HUES48 (cell line): ENCODE measurements around the gene DCAF12.

Experiments
- H3K27ac ChIP-seq: one replicate; pipeline ENCODE4 v1.7.0; 2013; ENCODE audit warnings: low read depth, low read length, inconsistent platforms
- H3K27me3 ChIP-seq: 2 replicates; pipeline ENCODE4 v1.6.1; 2013; ENCODE audit warnings: mild to moderate bottlenecking, low read length; ENCODE audit not compliant: control insufficient read depth, insufficient read depth
- H3K36me3 ChIP-seq: 2 replicates; pipeline ENCODE4 v1.6.1; 2013; ENCODE audit warnings: low read length; ENCODE audit not compliant: control insufficient read depth, insufficient read depth
- H3K4me1 ChIP-seq: 2 replicates; pipeline ENCODE4 v1.6.1; 2013; ENCODE audit warnings: mild to moderate bottlenecking, low read length; ENCODE audit not compliant: control insufficient read depth, insufficient read depth
- H3K4me3 ChIP-seq: 2 replicates; pipeline ENCODE4 v1.5.1; 2013; ENCODE audit warnings: mild to moderate bottlenecking, low read depth, low read length
- H3K9ac ChIP-seq: 2 replicates; pipeline ENCODE4 v1.6.1; 2013; ENCODE audit warnings: mild to moderate bottlenecking, low read depth, low read length, moderate library complexity
- H3K9me3 ChIP-seq: 2 replicates; pipeline ENCODE4 v1.6.1; 2013; ENCODE audit warnings: low read length; ENCODE audit not compliant: control insufficient read depth, insufficient read depth

Gene DCAF12

GRCh38 chr9:34124926-34125325 lies 1.6 kb downstream of the DCAF12 start:
- Histone ChIP-seq H3K27me3 (no peaks in the 10 kb centered on the region), H3K9me3 (no peaks in the 10 kb centered on the region), H3K9ac (0 out of 2 replicates have a peak overlapping the region, but pooled peaks have one; percentile 37), H3K27ac (no peak overlapping the region), H3K4me3 (peak overlapping the region; percentile 100), H3K4me1 (peaks cover 17% of the 10 kb centered on the region), H3K36me3 (peaks cover 37% of the 10 kb centered on the region)

GRCh38 chr9:34124099-34124498 lies 2.4 kb downstream of the DCAF12 start:
- Histone ChIP-seq H3K9ac (no peak overlapping the region), H3K27ac (no peak overlapping the region), H3K27me3 (no peaks in the 10 kb centered on the region), H3K9me3 (no peaks in the 10 kb centered on the region), H3K4me1 (peaks cover 17% of the 10 kb centered on the region), H3K36me3 (peaks cover 44% of the 10 kb centered on the region), H3K4me3 (no peak overlapping the region)

- H3K9ac ChIP-seq: no peak overlapping the region
- H3K4me1 ChIP-seq: peaks cover 17% of the 10 kb centered on the region
- H3K9me3 ChIP-seq: no peaks in the 10 kb centered on the region
- H3K4me3 ChIP-seq: no peak overlapping the region
- H3K27ac ChIP-seq: no peak overlapping the region
- no peaks in the 10 kb centered on the region for H3K27me3 ChIP-seq
- H3K36me3 ChIP-seq: peaks cover 48% of the 10 kb centered on the region
Measured at GRCh38 chr9:34123682-34124081, 2.8 kb downstream of the DCAF12 start.

- Histone ChIP-seq H3K4me1 (peaks cover 11% of the 10 kb centered on the region), H3K36me3 (peaks cover 60% of the 10 kb centered on the region)
Measured at GRCh38 chr9:34121996-34122395, 4.5 kb downstream of the DCAF12 start.

GRCh38 chr9:34119713-34120112 lies 6.8 kb downstream of the DCAF12 start:
- H3K27me3 ChIP-seq: no peaks in the 10 kb centered on the region
- H3K4me1 ChIP-seq: peaks cover 3% of the 10 kb centered on the region; the same call in 1 of the 2 replicates
- no peak overlapping the region for H3K27ac ChIP-seq
- peaks cover 73% of the 10 kb centered on the region for H3K36me3 ChIP-seq
- no peak overlapping the region for H3K9ac ChIP-seq
- H3K4me3 ChIP-seq: no peak overlapping the region
- no peaks in the 10 kb centered on the region for H3K9me3 ChIP-seq

More at GRCh38 chr9:34121996-34122395, 4.5 kb downstream of the DCAF12 start:
- Histone ChIP-seq H3K27ac (no peak overlapping the region), H3K9ac (no peak overlapping the region), H3K27me3 (no peaks in the 10 kb centered on the region), H3K9me3 (no peaks in the 10 kb centered on the region), H3K4me3 (no peak overlapping the region)

GRCh38 chr9:34114436-34114835 lies 12.1 kb downstream of the DCAF12 start:
- no peaks in the 10 kb centered on the region for H3K4me1 ChIP-seq
- H3K27ac ChIP-seq: no peak overlapping the region
- H3K36me3 ChIP-seq: peaks cover 53% of the 10 kb centered on the region

GRCh38 chr9:34106110-34106509 lies 20.4 kb downstream of the DCAF12 start:
- H3K9me3 ChIP-seq: no peaks in the 10 kb centered on the region

More at GRCh38 chr9:34114436-34114835, 12.1 kb downstream of the DCAF12 start:
- H3K27me3 ChIP-seq: no peaks in the 10 kb centered on the region
- H3K9ac ChIP-seq: no peak overlapping the region
- no peak overlapping the region for H3K4me3 ChIP-seq
- H3K9me3 ChIP-seq: no peaks in the 10 kb centered on the region

GRCh38 chr9:34102796-34103195 lies 23.7 kb downstream of the DCAF12 start:
- no peak overlapping the region for H3K27ac ChIP-seq
- no peaks in the 10 kb centered on the region for H3K9me3 ChIP-seq
- H3K36me3 ChIP-seq: peaks cover 84% of the 10 kb centered on the region
- no peaks in the 10 kb centered on the region for H3K4me1 ChIP-seq
- H3K27me3 ChIP-seq: no peaks in the 10 kb centered on the region
- no peak overlapping the region for H3K9ac ChIP-seq
- no peak overlapping the region for H3K4me3 ChIP-seq

More at GRCh38 chr9:34106110-34106509, 20.4 kb downstream of the DCAF12 start:
- Histone ChIP-seq H3K4me1 (no peaks in the 10 kb centered on the region), H3K36me3 (peaks cover 80% of the 10 kb centered on the region), H3K9ac (no peak overlapping the region), H3K4me3 (no peak overlapping the region), H3K27me3 (no peaks in the 10 kb centered on the region), H3K27ac (no peak overlapping the region)

GRCh38 chr9:34098307-34098706 lies 28.2 kb downstream of the DCAF12 start:
- Histone ChIP-seq H3K27me3 (no peaks in the 10 kb centered on the region), H3K27ac (no peak overlapping the region), H3K9ac (no peak overlapping the region), H3K4me1 (no peaks in the 10 kb centered on the region), H3K9me3 (no peaks in the 10 kb centered on the region), H3K36me3 (peaks cover 78% of the 10 kb centered on the region), H3K4me3 (no peak overlapping the region)

GRCh38 chr9:34097865-34098264 lies 28.6 kb downstream of the DCAF12 start:
- Histone ChIP-seq H3K4me1 (no peaks in the 10 kb centered on the region), H3K9ac (no peak overlapping the region), H3K36me3 (peaks cover 78% of the 10 kb centered on the region), H3K27me3 (no peaks in the 10 kb centered on the region), H3K27ac (no peak overlapping the region), H3K9me3 (no peaks in the 10 kb centered on the region), H3K4me3 (no peak overlapping the region)

GRCh38 chr9:34096751-34097150 lies 29.7 kb downstream of the DCAF12 start:
- Histone ChIP-seq H3K27ac (no peak overlapping the region), H3K4me3 (no peak overlapping the region), H3K27me3 (no peaks in the 10 kb centered on the region), H3K9me3 (no peaks in the 10 kb centered on the region), H3K36me3 (peaks cover 76% of the 10 kb centered on the region), H3K9ac (no peak overlapping the region), H3K4me1 (no peaks in the 10 kb centered on the region)

GRCh38 chr9:34093578-34093977 lies 32.9 kb downstream of the DCAF12 start:
- Histone ChIP-seq H3K36me3 (peaks cover 84% of the 10 kb centered on the region), H3K27me3 (no peaks in the 10 kb centered on the region), H3K27ac (no peak overlapping the region), H3K9ac (no peak overlapping the region), H3K4me1 (no peaks in the 10 kb centered on the region), H3K9me3 (no peaks in the 10 kb centered on the region), H3K4me3 (no peak overlapping the region)
